LNCAP (cell line): ENCODE data around the gene KAT8.

ENCODE experiments used
- CTCF ChIP-seq: fragments of 450-650 bp; IDR thresholded peaks from 2 replicates; pipeline ENCODE4 v1.5.1; 2017; ENCODE audit warnings: mild to moderate bottlenecking

KAT8 gene

DNA sequence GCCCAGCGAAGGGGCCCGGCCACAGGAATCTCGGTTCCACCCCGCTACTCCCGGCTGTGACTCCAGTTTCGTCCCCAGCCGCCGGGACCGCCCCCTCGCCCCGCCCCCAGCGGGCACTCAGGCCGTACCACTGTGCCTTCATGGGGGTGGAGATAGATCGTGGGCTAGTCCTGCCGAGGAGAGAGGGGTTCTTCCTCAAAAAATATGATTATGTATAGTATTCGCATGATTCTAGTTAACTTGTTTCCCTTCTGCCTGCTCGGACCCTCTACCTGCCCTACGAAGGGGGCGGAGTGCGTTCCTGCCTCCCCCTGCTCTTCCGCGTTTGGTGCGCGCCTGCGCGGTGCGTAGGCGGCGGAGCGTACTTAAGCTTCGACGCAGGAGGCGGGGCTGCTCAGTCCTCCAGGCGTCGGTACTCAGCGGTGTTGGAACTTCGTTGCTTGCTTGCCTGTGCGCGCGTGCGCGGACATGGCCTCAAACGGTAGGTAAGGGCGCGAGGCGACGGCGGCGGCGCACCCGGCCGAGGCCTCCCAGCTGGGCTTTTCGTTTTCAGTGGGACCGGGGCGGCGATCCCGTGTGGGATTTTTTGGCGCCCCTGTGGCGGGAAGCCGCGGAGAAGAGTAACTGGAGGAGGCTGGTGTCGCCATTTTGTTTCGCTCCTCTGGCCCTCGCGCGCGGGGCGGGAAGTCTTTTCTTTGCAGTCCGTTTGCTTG, 62.4 kb downstream of the KAT8 start, which contains the start of gene FUS:
FUS (plus strand) TSS at position 393 of the 713 bp plus-strand sequence; CDS start at position 469, 76 bp downstream.
- TF ChIP-seq CTCF, result no peak
